ENCODE measurements around the gene GPR107. TPM values are rescaled to one million over a fixed set of nuclear protein-coding genes. Genes with fewer than 3 reads are reported as not detected.

GPR107 gene
- total RNA-seq, 1 experiment from 2014 or later: 33.2 TPM

DNA sequence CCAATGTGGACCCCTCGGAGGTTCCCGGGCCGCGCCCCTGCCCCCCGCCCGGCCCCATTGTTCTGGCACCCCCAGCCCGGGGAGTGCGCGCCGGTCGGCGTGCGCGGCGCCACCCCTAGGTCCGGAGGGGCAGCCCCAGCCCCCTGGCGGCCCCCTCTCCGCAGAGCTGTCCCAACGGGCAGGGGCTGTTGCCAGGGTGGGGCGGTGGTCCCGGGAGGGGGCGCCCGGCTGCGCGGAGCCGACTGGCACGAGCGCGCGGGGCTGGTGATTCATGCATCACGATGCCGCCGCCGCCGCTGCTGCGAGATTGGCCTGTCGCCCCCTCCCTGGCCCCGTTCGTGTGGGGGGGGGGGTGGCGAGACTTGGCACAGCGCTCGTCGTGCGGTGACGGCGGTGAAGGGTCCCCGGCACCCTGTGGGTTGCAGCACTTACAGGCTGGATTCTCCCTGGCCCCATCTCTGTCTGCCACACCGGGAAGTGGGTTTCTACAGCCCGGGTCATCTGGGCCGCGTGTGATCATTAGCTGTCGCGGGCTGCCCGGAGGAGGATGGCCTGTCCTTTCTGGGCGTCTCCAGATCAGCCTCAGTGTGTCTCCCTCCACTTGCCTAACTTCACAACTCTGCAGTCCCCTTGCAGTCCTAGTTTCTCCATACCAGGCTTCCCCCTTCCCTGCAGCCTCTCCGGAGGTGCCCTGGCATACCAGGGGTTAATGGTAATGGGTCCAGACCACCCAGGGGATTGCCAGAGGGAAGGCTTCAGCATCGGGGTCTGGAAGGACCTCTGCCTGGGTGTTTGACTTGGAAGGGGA lies 119.4 kb downstream of the GPR107 start:
- ChIA-PET CTCF (interaction anchor here (0.8 to 2.9 kb wide), 7 partner anchors 10 to 154 kb away, joined by 3 to 14 read pairs (median 5); no protein-coding TSS in a partner anchor), POLR2A (interaction anchor here (0.7 kb wide), 1 partner anchor 48 kb away, joined by 3 read pairs; no protein-coding TSS in a partner anchor)
- peak; percentile 14 for ATAC-seq
- TF ChIP-seq TP53 (CRISPR knock-in tag; IDR thresholded peaks at IDR 0.05) (0 out of 2 replicates have a peak, but pooled peaks have one; percentile 29), AR (CRISPR knock-in tag; IDR thresholded peaks at IDR 0.05) (no peak), E2F5 (CRISPR knock-in tag; IDR thresholded peaks at IDR 0.05) (0 out of 2 replicates have a peak, but pooled peaks have one; percentile 40), HMGXB4 (CRISPR knock-in tag; IDR thresholded peaks at IDR 0.05) (peak; percentile 70; the same call in 1 of the 2 replicates), PREB (CRISPR knock-in tag; IDR thresholded peaks at IDR 0.05; ENCODE audit: borderline replicate concordance) (no peak), KAT7 (CRISPR knock-in tag; IDR thresholded peaks at IDR 0.05; ENCODE audit: borderline replicate concordance) (peak; percentile 27; the same call in 1 of the 2 replicates), ARID4B (CRISPR knock-in tag; IDR thresholded peaks at IDR 0.05; ENCODE audit: borderline replicate concordance) (peak; percentile 43; the same call in 1 of the 2 replicates), ZNF423 (CRISPR knock-in tag; IDR thresholded peaks at IDR 0.05) (peak; percentile 38; the same call in 1 of the 2 replicates), ZNF121 (CRISPR knock-in tag; IDR thresholded peaks at IDR 0.05) (0 out of 2 replicates have a peak, but pooled peaks have one; percentile 12)
- no peaks in the 10 kb centered on the region for H3K36me3 Mint-ChIP-seq
- no peak for DNase-seq (ENCODE audit: low spot score)
- H3K4me1 Mint-ChIP-seq: peaks cover 16% of the 10 kb centered on the region
- 0 out of 2 replicates have a peak overlapping the region, but pooled peaks have one; percentile 19 for H3K27ac Mint-ChIP-seq
- H3K4me3 Mint-ChIP-seq: peak overlapping the region; percentile 76
- H3K27me3 Mint-ChIP-seq (ENCODE audit: low read depth): peaks cover 9% of the 10 kb centered on the region
- no peaks in the 10 kb centered on the region for H3K9me3 Mint-ChIP-seq

DNA sequence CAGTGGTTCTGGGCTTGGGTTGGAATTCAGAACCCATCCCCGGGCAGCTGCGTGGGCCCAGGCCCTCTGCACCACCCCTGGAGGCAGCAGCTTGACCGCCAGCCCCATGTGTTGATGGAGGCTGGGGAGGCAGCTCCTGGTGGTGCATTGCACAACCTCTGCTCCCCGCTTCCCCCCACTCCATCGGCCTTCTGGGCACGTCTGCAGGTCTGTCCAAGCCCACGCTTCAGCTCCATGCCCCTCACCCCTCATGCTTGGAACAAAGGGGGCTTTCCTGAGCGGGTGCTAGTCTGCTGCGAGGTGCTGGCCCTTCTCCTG lies 119.9 kb downstream of the GPR107 start:
- peak; percentile 5 for ATAC-seq
- Mint-ChIP-seq H3K27ac (no peak overlapping the region), H3K4me1 (peaks cover 18% of the 10 kb centered on the region), H3K27me3 (ENCODE audit: low read depth) (peaks cover 9% of the 10 kb centered on the region), H3K4me3 (peak overlapping the region; percentile 76), H3K9me3 (no peaks in the 10 kb centered on the region), H3K36me3 (no peaks in the 10 kb centered on the region)
- DNase-seq (ENCODE audit: low spot score): no peak
- TF ChIP-seq, protein P1, sequence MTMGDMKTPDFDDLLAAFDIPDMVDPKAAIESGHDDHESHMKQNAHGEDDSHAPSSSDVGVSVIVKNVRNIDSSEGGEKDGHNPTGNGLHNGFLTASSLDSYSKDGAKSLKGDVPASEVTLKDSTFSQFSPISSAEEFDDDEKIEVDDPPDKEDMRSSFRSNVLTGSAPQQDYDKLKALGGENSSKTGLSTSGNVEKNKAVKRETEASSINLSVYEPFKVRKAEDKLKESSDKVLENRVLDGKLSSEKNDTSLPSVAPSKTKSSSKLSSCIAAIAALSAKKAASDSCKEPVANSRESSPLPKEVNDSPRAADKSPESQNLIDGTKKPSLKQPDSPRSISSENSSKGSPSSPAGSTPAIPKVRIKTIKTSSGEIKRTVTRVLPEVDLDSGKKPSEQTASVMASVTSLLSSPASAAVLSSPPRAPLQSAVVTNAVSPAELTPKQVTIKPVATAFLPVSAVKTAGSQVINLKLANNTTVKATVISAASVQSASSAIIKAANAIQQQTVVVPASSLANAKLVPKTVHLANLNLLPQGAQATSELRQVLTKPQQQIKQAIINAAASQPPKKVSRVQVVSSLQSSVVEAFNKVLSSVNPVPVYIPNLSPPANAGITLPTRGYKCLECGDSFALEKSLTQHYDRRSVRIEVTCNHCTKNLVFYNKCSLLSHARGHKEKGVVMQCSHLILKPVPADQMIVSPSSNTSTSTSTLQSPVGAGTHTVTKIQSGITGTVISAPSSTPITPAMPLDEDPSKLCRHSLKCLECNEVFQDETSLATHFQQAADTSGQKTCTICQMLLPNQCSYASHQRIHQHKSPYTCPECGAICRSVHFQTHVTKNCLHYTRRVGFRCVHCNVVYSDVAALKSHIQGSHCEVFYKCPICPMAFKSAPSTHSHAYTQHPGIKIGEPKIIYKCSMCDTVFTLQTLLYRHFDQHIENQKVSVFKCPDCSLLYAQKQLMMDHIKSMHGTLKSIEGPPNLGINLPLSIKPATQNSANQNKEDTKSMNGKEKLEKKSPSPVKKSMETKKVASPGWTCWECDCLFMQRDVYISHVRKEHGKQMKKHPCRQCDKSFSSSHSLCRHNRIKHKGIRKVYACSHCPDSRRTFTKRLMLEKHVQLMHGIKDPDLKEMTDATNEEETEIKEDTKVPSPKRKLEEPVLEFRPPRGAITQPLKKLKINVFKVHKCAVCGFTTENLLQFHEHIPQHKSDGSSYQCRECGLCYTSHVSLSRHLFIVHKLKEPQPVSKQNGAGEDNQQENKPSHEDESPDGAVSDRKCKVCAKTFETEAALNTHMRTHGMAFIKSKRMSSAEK (CRISPR knock-in tag; IDR thresholded peaks at IDR 0.05; ENCODE audit: borderline replicate concordance): no peak
- no peak for TF ChIP-seq IRF1 (CRISPR knock-in tag; IDR thresholded peaks at IDR 0.05)
- POLR2A ChIA-PET: interaction anchor here (0.7 to 1.2 kb wide), 2 partner anchors 47 kb away, joined by 3 read pairs; no protein-coding TSS in a partner anchor
- CTCF ChIA-PET: interaction anchor here (0.8 to 2.8 kb wide), 6 partner anchors 9 to 154 kb away, joined by 3 to 14 read pairs (median 4); no protein-coding TSS in a partner anchor

All from WTC11 (cell line).